Astrocyte (in vitro differentiated cells and primary cell): ENCODE results near the gene BICRAL. TPM values are rescaled to one million over a fixed set of nuclear protein-coding genes. Genes with fewer than 3 reads are reported as not detected.

Experiments used
- DNase-seq: peaks from one replicate; pipeline ENCODE4 v3.0.0-alpha.2; 2010; ENCODE audit warnings: low read depth
- FAIRE-seq: peaks from 2 replicates; lab custom pipeline; 2011; peaks lifted over from hg19 to GRCh38; lab: Jason Lieb, UNC
- H2AFZ ChIP-seq: 2 replicates; pipeline ENCODE4 v1.6.0; 2012; ENCODE audit warnings: low read depth, low read length, inconsistent platforms
- H3K27ac ChIP-seq: 2 replicates; pipeline ENCODE4 v1.5.1; 2011; ENCODE audit warnings: low read depth, low read length, inconsistent platforms
- H3K27me3 ChIP-seq: 2 replicates; pipeline ENCODE4 v1.6.0; 2011; ENCODE audit warnings: low read length, inconsistent platforms; ENCODE audit not compliant: insufficient read depth
- H3K36me3 ChIP-seq: 2 replicates; pipeline ENCODE4 v1.5.1; 2011; ENCODE audit warnings: low read length, inconsistent platforms; ENCODE audit not compliant: insufficient read depth
- H3K4me1 ChIP-seq: 2 replicates; pipeline ENCODE4 v1.5.1; 2011; ENCODE audit warnings: low read length, inconsistent platforms; ENCODE audit not compliant: insufficient read depth
- H3K4me2 ChIP-seq: 2 replicates; pipeline ENCODE4 v1.6.0; 2012; ENCODE audit warnings: low read length, inconsistent platforms
- H3K4me3 ChIP-seq: 2 replicates; pipeline ENCODE4 v1.5.1; 2011; ENCODE audit warnings: low read depth, mild to moderate bottlenecking, low read length, inconsistent platforms; ENCODE audit not compliant: insufficient read depth
- H3K79me2 ChIP-seq: 2 replicates; pipeline ENCODE4 v1.6.0; 2012; ENCODE audit warnings: mild to moderate bottlenecking, low read length, inconsistent platforms; ENCODE audit not compliant: insufficient read depth
- H3K9ac ChIP-seq: 2 replicates; pipeline ENCODE4 v1.6.0; 2012; ENCODE audit warnings: mild to moderate bottlenecking, low read length, inconsistent platforms
- H3K9me3 ChIP-seq: 2 replicates; pipeline ENCODE4 v1.5.1; 2012; ENCODE audit warnings: low read depth, mild to moderate bottlenecking, low read length, inconsistent platforms; ENCODE audit not compliant: insufficient read depth
- H4K20me1 ChIP-seq: 2 replicates; pipeline ENCODE4 v1.6.0; 2012; ENCODE audit warnings: low read length, inconsistent platforms; ENCODE audit not compliant: insufficient read depth
- H3K27ac Mint-ChIP-seq: one replicate; pipeline ENCODE4 v1.8.0; 2021; ENCODE audit warnings: mild to moderate bottlenecking, mixed read lengths; ENCODE audit not compliant: unreplicated experiment
- H3K27me3 Mint-ChIP-seq: one replicate; pipeline ENCODE4 v1.8.0; 2021; ENCODE audit warnings: low read depth, mixed read lengths; ENCODE audit not compliant: unreplicated experiment
- H3K36me3 Mint-ChIP-seq: one replicate; pipeline ENCODE4 v1.8.0; 2021; ENCODE audit warnings: low read depth, mixed read lengths; ENCODE audit not compliant: unreplicated experiment
- H3K4me1 Mint-ChIP-seq: one replicate; pipeline ENCODE4 v1.8.0; 2021; ENCODE audit warnings: low read depth, mixed read lengths; ENCODE audit not compliant: unreplicated experiment
- H3K4me3 Mint-ChIP-seq: one replicate; pipeline ENCODE4 v1.8.0; 2021; ENCODE audit warnings: mild to moderate bottlenecking, moderate library complexity, mixed read lengths; ENCODE audit not compliant: unreplicated experiment
- H3K9me3 Mint-ChIP-seq: one replicate; pipeline ENCODE4 v1.8.0; 2021; ENCODE audit warnings: mild to moderate bottlenecking, mixed read lengths; ENCODE audit not compliant: unreplicated experiment
- EZH2 ChIP-seq: IDR thresholded peaks from 2 replicates; pipeline ENCODE4 v1.6.1; 2012; ENCODE audit warnings: mild to moderate bottlenecking, low read length, inconsistent platforms; ENCODE audit not compliant: insufficient read depth
- total RNA-seq: library from RNA; stranded (reverse); gene quantifications from 2 replicates; pipeline ENCODE4 v1.2.1, GENCODE V29; 2021
- TF ChIP-seq, protein P1 (sequence below): IDR thresholded peaks from 2 replicates; pipeline ENCODE4 v1.5.1; 2011; ENCODE audit warnings: low read depth, mild to moderate bottlenecking, inconsistent platforms, low read length, moderate library complexity; ENCODE audit not compliant: insufficient read depth

The BICRAL gene
- total RNA-seq, 1 donor from 2014 or later: 5.9 TPM

DNA sequence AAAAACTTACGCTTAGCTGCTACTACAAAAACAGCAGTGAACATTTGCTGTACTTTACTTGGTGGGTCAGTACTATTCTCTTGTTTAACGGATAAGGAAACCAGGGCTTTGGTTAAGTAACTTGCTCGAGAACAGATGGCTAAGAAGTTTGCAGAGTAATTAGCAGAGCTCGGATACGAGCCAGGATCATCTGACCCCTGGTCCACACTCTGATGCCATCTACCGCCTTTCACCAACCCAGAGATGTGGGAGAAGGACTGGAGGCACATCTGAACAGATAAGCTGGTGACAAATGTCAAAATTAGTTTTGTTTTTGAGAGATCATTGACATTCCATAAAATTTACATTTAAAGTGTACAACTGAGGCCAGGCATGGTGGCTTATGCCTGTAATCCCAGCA lies 78.6 kb downstream of the BICRAL start:
- no peaks in the 10 kb centered on the region for H3K79me2 ChIP-seq
- H3K9me3 Mint-ChIP-seq: no peaks in the 10 kb centered on the region
- no peak overlapping the region for H3K4me3 Mint-ChIP-seq
- no peak overlapping the region for H3K4me3 ChIP-seq
- no peak for TF ChIP-seq EZH2
- TF ChIP-seq, protein P1, sequence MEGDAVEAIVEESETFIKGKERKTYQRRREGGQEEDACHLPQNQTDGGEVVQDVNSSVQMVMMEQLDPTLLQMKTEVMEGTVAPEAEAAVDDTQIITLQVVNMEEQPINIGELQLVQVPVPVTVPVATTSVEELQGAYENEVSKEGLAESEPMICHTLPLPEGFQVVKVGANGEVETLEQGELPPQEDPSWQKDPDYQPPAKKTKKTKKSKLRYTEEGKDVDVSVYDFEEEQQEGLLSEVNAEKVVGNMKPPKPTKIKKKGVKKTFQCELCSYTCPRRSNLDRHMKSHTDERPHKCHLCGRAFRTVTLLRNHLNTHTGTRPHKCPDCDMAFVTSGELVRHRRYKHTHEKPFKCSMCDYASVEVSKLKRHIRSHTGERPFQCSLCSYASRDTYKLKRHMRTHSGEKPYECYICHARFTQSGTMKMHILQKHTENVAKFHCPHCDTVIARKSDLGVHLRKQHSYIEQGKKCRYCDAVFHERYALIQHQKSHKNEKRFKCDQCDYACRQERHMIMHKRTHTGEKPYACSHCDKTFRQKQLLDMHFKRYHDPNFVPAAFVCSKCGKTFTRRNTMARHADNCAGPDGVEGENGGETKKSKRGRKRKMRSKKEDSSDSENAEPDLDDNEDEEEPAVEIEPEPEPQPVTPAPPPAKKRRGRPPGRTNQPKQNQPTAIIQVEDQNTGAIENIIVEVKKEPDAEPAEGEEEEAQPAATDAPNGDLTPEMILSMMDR: no peak
- H3K36me3 Mint-ChIP-seq: peaks cover 17% of the 10 kb centered on the region
- H4K20me1 ChIP-seq: no peaks in the 10 kb centered on the region
- H3K4me1 Mint-ChIP-seq: no peaks in the 10 kb centered on the region
- FAIRE-seq (no peak), DNase-seq (no peak)
- peaks cover 7% of the 10 kb centered on the region for H3K36me3 ChIP-seq
- H3K27me3 ChIP-seq: no peaks in the 10 kb centered on the region
- no peaks in the 10 kb centered on the region for H3K27me3 Mint-ChIP-seq
- H2AFZ ChIP-seq: no peak overlapping the region
- H3K4me1 ChIP-seq: no peaks in the 10 kb centered on the region
- no peak overlapping the region for H3K27ac ChIP-seq
- H3K9ac ChIP-seq: no peak overlapping the region
- H3K9me3 ChIP-seq: no peaks in the 10 kb centered on the region
- no peak overlapping the region for H3K4me2 ChIP-seq
- H3K27ac Mint-ChIP-seq: no peak overlapping the region

DNA sequence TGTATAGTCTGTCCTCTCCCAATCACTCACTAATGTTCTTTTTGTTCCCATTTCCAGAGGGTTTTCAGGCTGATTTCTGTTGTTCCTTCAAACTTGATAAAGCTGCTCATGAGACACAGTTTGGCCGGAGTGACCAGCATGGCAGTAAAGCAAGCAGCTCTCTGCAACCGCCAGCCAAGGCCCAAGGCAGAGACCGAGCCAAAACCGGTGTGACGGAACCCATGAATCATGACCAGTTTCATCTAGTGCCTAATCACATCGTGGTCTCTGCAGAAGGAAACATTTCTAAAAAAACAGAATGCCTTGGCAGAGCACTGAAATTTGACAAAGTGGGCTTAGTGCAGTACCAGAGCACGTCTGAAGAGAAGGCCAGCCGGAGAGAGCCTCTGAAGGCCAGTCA lies 82.8 kb downstream of the BICRAL start:
- no peaks in the 10 kb centered on the region for H4K20me1 ChIP-seq
- H3K4me1 ChIP-seq: no peaks in the 10 kb centered on the region
- no peaks in the 10 kb centered on the region for H3K9me3 ChIP-seq
- Mint-ChIP-seq H3K4me3 (no peak overlapping the region), H3K9me3 (no peaks in the 10 kb centered on the region), H3K27me3 (no peaks in the 10 kb centered on the region), H3K36me3 (peaks cover 22% of the 10 kb centered on the region), H3K4me1 (no peaks in the 10 kb centered on the region), H3K27ac (no peak overlapping the region)
- no peak overlapping the region for H2AFZ ChIP-seq
- H3K4me2 ChIP-seq: no peak overlapping the region
- no peak overlapping the region for H3K9ac ChIP-seq
- no peak overlapping the region for H3K27ac ChIP-seq
- FAIRE-seq (no peak), DNase-seq (no peak)
- H3K4me3 ChIP-seq: no peak overlapping the region
- H3K36me3 ChIP-seq: peaks cover 9% of the 10 kb centered on the region
- TF ChIP-seq EZH2: no peak
- TF ChIP-seq, protein P1: no peak
- no peaks in the 10 kb centered on the region for H3K27me3 ChIP-seq
- H3K79me2 ChIP-seq: no peaks in the 10 kb centered on the region

DNA sequence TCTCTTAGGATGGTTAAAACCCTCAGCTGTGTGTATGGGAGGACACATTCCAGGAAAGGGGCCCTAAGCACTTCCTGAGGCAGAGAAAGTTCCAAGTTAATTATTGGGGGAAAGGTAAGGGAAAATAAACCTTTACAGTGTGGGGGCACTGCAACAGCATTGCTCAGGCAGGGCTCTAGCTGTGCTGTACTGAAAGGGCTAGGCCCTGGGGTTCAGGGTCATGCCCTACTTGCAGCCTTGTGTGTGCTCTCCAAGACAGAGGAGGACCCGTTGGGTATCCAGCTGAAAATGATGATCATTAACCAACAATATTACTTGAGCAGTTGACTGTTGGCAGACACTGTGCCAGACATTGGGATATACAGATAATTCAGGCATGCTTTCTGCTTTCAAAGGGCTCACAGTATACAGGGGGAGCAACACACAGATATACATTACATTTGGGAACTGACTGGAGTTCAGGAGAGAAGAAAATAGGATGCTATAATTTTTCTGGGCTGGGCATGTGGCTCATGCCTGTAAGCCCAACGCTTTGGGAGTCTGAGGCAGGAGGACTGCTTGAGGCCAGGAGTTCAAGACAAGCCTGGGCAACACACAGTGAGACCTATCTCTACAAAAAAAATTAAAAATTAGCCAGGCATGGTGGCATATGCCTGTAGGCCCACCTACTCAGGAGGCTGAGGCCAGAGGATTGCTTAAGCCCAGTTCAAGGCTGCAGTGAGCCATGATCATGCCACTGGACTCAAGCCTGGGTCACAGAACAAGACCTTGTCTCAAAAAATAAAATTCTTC lies 88.5 kb downstream of the BICRAL start:
- no peaks in the 10 kb centered on the region for H3K27me3 Mint-ChIP-seq
- Histone ChIP-seq H4K20me1 (no peaks in the 10 kb centered on the region), H3K4me1 (no peaks in the 10 kb centered on the region), H3K79me2 (no peaks in the 10 kb centered on the region), H3K27ac (no peak overlapping the region), H3K4me2 (no peak overlapping the region), H3K9me3 (no peaks in the 10 kb centered on the region), H2AFZ (no peak overlapping the region), H3K4me3 (no peak overlapping the region), H3K27me3 (no peaks in the 10 kb centered on the region), H3K36me3 (peaks cover 3% of the 10 kb centered on the region), H3K9ac (no peak overlapping the region)
- H3K27ac Mint-ChIP-seq: no peak overlapping the region
- no peak overlapping the region for H3K4me3 Mint-ChIP-seq
- H3K36me3 Mint-ChIP-seq: peaks cover 8% of the 10 kb centered on the region
- H3K9me3 Mint-ChIP-seq: no peaks in the 10 kb centered on the region
- H3K4me1 Mint-ChIP-seq: no peaks in the 10 kb centered on the region
- FAIRE-seq (no peak), DNase-seq (no peak)
- no peak for TF ChIP-seq EZH2
- TF ChIP-seq, protein P1: no peak
